Activated T-helper 2 cell treated with anti-CD3 and anti-CD28 coated beads, Interferon-gamma antibody, Interleukin-2, Interleukin-4, amounts not matched to agents 10 μg/mL and 5 μg/mL and 100 μg/mL, durations not matched to agents 14 hours and 24 hours and 36 hours (primary cell): Measurements from ENCODE around the gene BTK. TPM values are rescaled to one million over a fixed set of nuclear protein-coding genes. Genes with fewer than 3 reads are reported as not detected.
"Not testable (repeated sequence)": the region's sequence is repeated elsewhere in the genome, so short reads cannot be mapped to it uniquely, and the experiment has no call there.

ENCODE experiments used
- DNase-seq: peaks from one replicate; pipeline ENCODE4 v3.0.0; 2021; ENCODE audit warnings: low spot score
- H3K27ac Mint-ChIP-seq: one replicate; pipeline ENCODE4 v1.8.0; 2021; ENCODE audit warnings: mixed read lengths
- H3K27me3 Mint-ChIP-seq: one replicate; pipeline ENCODE4 v1.8.0; 2021; ENCODE audit warnings: low read depth, mixed read lengths
- H3K36me3 Mint-ChIP-seq: one replicate; pipeline ENCODE4 v1.8.0; 2021; ENCODE audit warnings: low read depth, mixed read lengths
- H3K4me1 Mint-ChIP-seq: one replicate; pipeline ENCODE4 v1.8.0; 2021; ENCODE audit warnings: low read depth, mixed read lengths
- H3K4me3 Mint-ChIP-seq: one replicate; pipeline ENCODE4 v1.8.0; 2021; ENCODE audit warnings: low read depth, mild to moderate bottlenecking, moderate library complexity, mixed read lengths
- H3K9me3 Mint-ChIP-seq: one replicate; pipeline ENCODE4 v1.8.0; 2021; ENCODE audit warnings: mixed read lengths
- intact Hi-C: fragments of 100-400 bp; cut with micrococcal nuclease; formaldehyde crosslinking; loops from one replicate; pipeline ENCODE4 v1.15.1; 2023
- total RNA-seq: library from RNA; stranded (reverse); gene quantifications from 2 replicates; pipeline ENCODE4 v1.2.3, GENCODE V29; 2022

Gene BTK
- total RNA-seq, 1 donor from 2014 or later, result 0.11 TPM

DNA sequence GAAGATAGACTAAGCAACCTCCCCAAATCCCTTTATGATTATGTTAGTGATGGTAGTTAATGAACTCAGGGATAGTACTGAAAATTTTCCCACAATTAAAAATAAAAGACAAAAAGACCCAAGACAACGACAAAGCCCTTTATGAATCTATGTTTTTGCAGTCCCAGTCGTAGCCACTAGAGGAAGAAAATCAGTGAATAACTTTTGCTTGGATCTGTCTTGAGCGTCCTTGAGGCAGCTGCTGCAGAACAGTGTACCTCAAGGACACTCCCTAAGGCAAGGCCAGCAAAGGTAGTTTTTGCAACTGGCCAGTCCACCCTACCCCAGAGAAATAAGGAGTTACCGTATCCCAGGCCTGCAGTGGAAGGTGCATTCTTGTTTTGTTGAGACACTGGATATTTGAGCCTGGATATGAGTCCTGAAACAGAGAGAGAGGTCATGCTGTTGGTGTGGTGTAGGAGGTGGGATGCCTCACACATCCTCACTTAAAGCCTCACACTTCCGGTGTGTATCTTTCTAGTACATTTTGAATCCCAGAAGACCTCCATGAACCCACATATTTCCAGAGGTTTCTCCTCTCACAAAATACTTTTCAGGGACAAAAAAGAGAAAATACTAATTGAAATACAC lies 28.7 kb downstream of the BTK start:
- Mint-ChIP-seq H3K27me3 (no peaks in the 10 kb centered on the region), H3K4me3 (no peak overlapping the region), H3K36me3 (no peaks in the 10 kb centered on the region), H3K27ac (no peak overlapping the region), H3K9me3 (no peaks in the 10 kb centered on the region), H3K4me1 (peaks cover 3% of the 10 kb centered on the region)
- no peak for DNase-seq
- intact Hi-C loops, result loop anchor here (1.0 kb wide), 1 partner anchor 24 kb away; no protein-coding TSS in a partner anchor

DNA sequence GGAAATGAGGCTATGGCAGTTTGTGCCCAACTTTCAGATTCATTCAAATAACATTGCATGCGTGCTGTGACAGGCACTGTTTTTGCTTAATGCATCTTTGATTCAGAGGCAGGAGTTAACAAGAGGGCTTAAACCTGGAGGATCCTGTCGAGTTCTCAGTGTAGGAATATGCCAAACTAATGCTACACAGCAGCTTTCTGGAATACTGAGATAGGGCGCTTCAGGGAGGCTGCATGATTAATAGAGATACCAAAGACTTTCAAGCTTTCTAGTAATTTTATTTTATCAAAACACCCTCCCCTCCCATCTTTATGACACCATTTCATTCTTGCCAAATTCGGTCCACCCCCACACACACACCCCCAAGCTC lies 36.8 kb downstream of the BTK start:
- peak overlapping the region; percentile 84 for H3K27ac Mint-ChIP-seq
- intact Hi-C loops, result no loop called here

GRCh38 chrX:101348452-101349192 lies 37.4 kb downstream of the BTK start, which contains the start of gene TIMM8A:
Gene TIMM8A, minus strand, starts transcription at chrX:101348742. Its CDS starts 78 bp downstream, at chrX:101348664.
- intact Hi-C loops, result loop anchor here (1.0 kb wide), 2 partner anchors 42 to 59 kb away; partner anchors contain the start of gene GLA
- Mint-ChIP-seq H3K4me3 (peak within 1 kb of the TSS; percentile 88), H3K36me3 (peaks cover 21% of the 10 kb centered on the region), H3K27ac (peak within 1 kb of the TSS; percentile 84), H3K9me3 (no peaks in the 10 kb centered on the region), H3K4me1 (peaks cover 10% of the 10 kb centered on the region), H3K27me3 (no peaks in the 10 kb centered on the region)
- peak; percentile 71 for DNase-seq

More for the DNA sequence above, 36.8 kb downstream of the BTK start:
- no peaks in the 10 kb centered on the region for H3K27me3 Mint-ChIP-seq
- H3K36me3 Mint-ChIP-seq, result peaks cover 19% of the 10 kb centered on the region
- H3K9me3 Mint-ChIP-seq, result no peaks in the 10 kb centered on the region
- no peak for DNase-seq
- peaks cover 10% of the 10 kb centered on the region for H3K4me1 Mint-ChIP-seq
- H3K4me3 Mint-ChIP-seq, result peak overlapping the region; percentile 88

- H3K4me3 Mint-ChIP-seq, result peak overlapping the region; percentile 88
- no peaks in the 10 kb centered on the region for H3K9me3 Mint-ChIP-seq
- H3K36me3 Mint-ChIP-seq, result peaks cover 21% of the 10 kb centered on the region
- DNase-seq, result no peak
- H3K27ac Mint-ChIP-seq, result peak overlapping the region; percentile 84
- intact Hi-C loops, result loop anchor here (1.0 kb wide), 2 partner anchors 42 to 59 kb away; partner anchors contain the start of gene GLA
- no peaks in the 10 kb centered on the region for H3K27me3 Mint-ChIP-seq
- peaks cover 10% of the 10 kb centered on the region for H3K4me1 Mint-ChIP-seq
Measured at GRCh38 chrX:101347859-101348451, 38.0 kb downstream of the BTK start.

- no peak for DNase-seq
- Mint-ChIP-seq H3K27me3 (no peaks in the 10 kb centered on the region), H3K27ac (no peak overlapping the region), H3K9me3 (peaks cover 5% of the 10 kb centered on the region), H3K4me3 (no peak overlapping the region), H3K4me1 (peaks cover 10% of the 10 kb centered on the region), H3K36me3 (peaks cover 3% of the 10 kb centered on the region)
- intact Hi-C loops, result no loop called here
Measured at GRCh38 chrX:101337776-101338271, 48.2 kb downstream of the BTK start.

DNA sequence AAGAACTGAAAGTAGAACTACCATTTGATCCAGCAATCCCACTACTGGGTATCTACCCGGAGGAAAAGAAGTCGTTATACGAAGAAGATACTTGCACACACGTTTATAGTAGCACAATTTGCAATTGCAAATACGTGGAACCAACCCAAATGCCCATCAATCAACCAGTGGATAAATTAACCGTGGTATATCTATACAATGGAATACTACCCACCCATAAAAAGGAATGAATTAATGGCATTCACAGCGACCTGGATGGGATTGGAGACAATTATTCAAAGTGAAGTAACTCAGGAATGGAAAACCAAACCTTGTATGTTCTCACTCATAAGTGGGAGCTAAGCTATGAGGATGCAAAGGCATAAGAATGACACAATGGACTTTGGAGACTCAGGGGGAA lies 51.7 kb downstream of the BTK start:
- H3K27me3 Mint-ChIP-seq, H3K27ac Mint-ChIP-seq, H3K9me3 Mint-ChIP-seq, H3K36me3 Mint-ChIP-seq, DNase-seq, intact Hi-C loops, H3K4me3 Mint-ChIP-seq: not testable (repeated sequence)
- peaks cover 15% of the 10 kb centered on the region for H3K4me1 Mint-ChIP-seq

DNA sequence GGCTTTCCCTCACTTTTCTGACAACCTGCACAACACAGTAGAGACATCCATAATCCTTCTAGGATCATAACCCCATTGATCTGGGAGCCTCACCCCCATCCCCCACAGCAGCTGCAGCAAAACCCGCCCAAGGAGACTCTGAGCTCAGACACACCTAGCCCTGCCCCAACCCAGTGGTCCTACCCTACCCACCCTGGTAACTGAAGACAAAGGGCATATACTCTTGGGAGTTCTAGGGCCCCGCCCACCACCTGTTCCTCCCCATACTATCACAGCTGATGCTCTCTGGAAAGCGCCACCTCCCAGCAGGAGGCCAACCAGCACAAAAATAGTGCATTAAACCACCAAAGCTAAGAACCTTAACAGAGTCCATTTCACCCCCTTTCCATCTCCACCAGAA lies 59.4 kb downstream of the BTK start:
- H3K27me3 Mint-ChIP-seq, H3K36me3 Mint-ChIP-seq, H3K27ac Mint-ChIP-seq, intact Hi-C loops, H3K4me3 Mint-ChIP-seq, H3K9me3 Mint-ChIP-seq, DNase-seq, H3K4me1 Mint-ChIP-seq: not testable (repeated sequence)

GRCh38 chrX:101303790-101304189 lies 82.2 kb downstream of the BTK start:
- Mint-ChIP-seq H3K4me1 (no peaks in the 10 kb centered on the region), H3K27me3 (no peaks in the 10 kb centered on the region)

More at GRCh38 chrX:101303790-101304189, 82.2 kb downstream of the BTK start:
- no peaks in the 10 kb centered on the region for H3K36me3 Mint-ChIP-seq
- intact Hi-C loops, result no loop called here
- H3K27ac Mint-ChIP-seq, result no peak overlapping the region
- DNase-seq, result no peak
- H3K4me3 Mint-ChIP-seq, result no peak overlapping the region
- H3K9me3 Mint-ChIP-seq, result no peaks in the 10 kb centered on the region

Other genes with a start within 250 kb of the BTK start
- gene DRP2, start 166.4 kb downstream of the BTK start, total RNA-seq, result 0.44 and 0.46 TPM in 2 replicates
- 0.11 TPM in 2 replicates for gene TAF7L, start 94.9 kb downstream of the BTK start, total RNA-seq
- 25.5 and 27.9 TPM in 2 replicates for gene TIMM8A, start 37.4 kb downstream of the BTK start, total RNA-seq
- 290 and 376 TPM in 2 replicates for gene RPL36A, start 4.8 kb upstream of the BTK start, total RNA-seq
- gene GLA, start 21.7 kb upstream of the BTK start, total RNA-seq, result 82.9 and 89.1 TPM in 2 replicates
- 17.5 and 18.0 TPM in 2 replicates for gene HNRNPH2, start 22.0 kb upstream of the BTK start, total RNA-seq
- 4.7 and 6.3 TPM in 2 replicates for gene ARMCX4, start 99.3 kb upstream of the BTK start, total RNA-seq
- 0.82 and 1.1 TPM in 2 replicates for gene ARMCX1, start 164.4 kb upstream of the BTK start, total RNA-seq
- gene ARMCX6, start 231.8 kb upstream of the BTK start, total RNA-seq, result 92.1 and 94.5 TPM in 2 replicates
- 71.5 and 79.4 TPM in 2 replicates for gene ARMCX3, start 237.0 kb upstream of the BTK start, total RNA-seq